SK-N-SH (cell line): ENCODE measurements around the gene MYH3. TPM values are rescaled to one million over a fixed set of nuclear protein-coding genes. Genes with fewer than 3 reads are reported as not detected.

Experiments
- CTCF ChIA-PET: fragments of 300-600, 350-600 bp; formaldehyde crosslinking; extraction: SDS; loops from one replicate; lab custom pipeline; 2021; lab: Yijun Ruan, JAX
- POLR2A ChIA-PET: fragments of 350-600 bp; sonication (Branson Sonifier 250); formaldehyde crosslinking; extraction: SDS; loops from one replicate; lab custom pipeline; 2020; ENCODE audit warnings: antibody characterized with exemption, inconsistent platforms; lab: Yijun Ruan, JAX
- DNase-seq: peaks from one replicate; pipeline ENCODE4 v3.0.0; 2012
- H2AFZ ChIP-seq: fragments of 200-600 bp; sonication (generic); 2 replicates; pipeline ENCODE4 v1.8.1; 2016; ENCODE audit warnings: antibody characterized with exemption, mild to moderate bottlenecking, low read depth
- H3F3A ChIP-seq: fragments of 200-600 bp; sonication (generic); replicated peaks from 2 replicates; pipeline ENCODE3; 2016; ENCODE audit warnings: antibody characterized with exemption, mild to moderate bottlenecking; ENCODE audit not compliant: insufficient read depth
- H3K27ac ChIP-seq, 2 experiments: fragments of 200-500 bp in 1 of 2; fragments of 200-600 bp in 1 of 2; sonication (Bioruptor generic) in 1 of 2; sonication (generic), shearing (Covaris generic) in 1 of 2; 2 replicates each; pipeline versions ENCODE4 v1.5.1 to v1.6.1; 2014 to 2016; ENCODE audit warnings: low read depth in 2 of 2, inconsistent platforms in 1 of 2, low read length in 1 of 2, mild to moderate bottlenecking in 1 of 2, mixed read lengths in 1 of 2
- H3K27me3 ChIP-seq: fragments of 200-600 bp; sonication (generic), shearing (Covaris generic); 2 replicates; pipeline ENCODE4 v1.6.1; 2016; ENCODE audit warnings: mixed run types; ENCODE audit not compliant: insufficient read depth
- H3K36me3 ChIP-seq, 2 experiments: fragments of 200-500 bp in 1 of 2; fragments of 200-600 bp in 1 of 2; sonication (Bioruptor generic) in 1 of 2; sonication (generic) in 1 of 2; replicated peaks in 1 of 2; 2 replicates each; pipeline versions ENCODE3 to v1.5.1; 2014 to 2016; ENCODE audit warnings: low read length in 1 of 2, mild to moderate bottlenecking in 1 of 2; ENCODE audit not compliant: insufficient read depth in 2 of 2, control insufficient read depth in 1 of 2
- H3K4me1 ChIP-seq, 2 experiments: fragments of 200-500 bp in 1 of 2; fragments of 200-600 bp in 1 of 2; sonication (Bioruptor generic) in 1 of 2; sonication (generic), shearing (Covaris generic) in 1 of 2; 2 replicates each; pipeline versions ENCODE4 v1.5.1 to v1.6.1; 2014 to 2016; ENCODE audit warnings: low read depth in 1 of 2, low read length in 1 of 2, mixed run types in 1 of 2; ENCODE audit not compliant: insufficient read depth in 2 of 2, control insufficient read depth in 1 of 2
- H3K4me2 ChIP-seq: fragments of 200-600 bp; sonication (generic), shearing (Covaris generic); 2 replicates; pipeline ENCODE4 v1.6.1; 2017; ENCODE audit warnings: mixed run types
- H3K4me3 ChIP-seq, 2 experiments: fragments of 200-500 bp in 1 of 2; fragments of 200-600 bp in 1 of 2; sonication (Bioruptor generic) in 1 of 2; sonication (generic), shearing (Covaris generic) in 1 of 2; 2 replicates each; pipeline versions ENCODE4 v1.5.1 to v1.8.1; 2014 to 2016; ENCODE audit warnings: low read depth in 2 of 2, inconsistent platforms in 1 of 2, low read length in 1 of 2, mild to moderate bottlenecking in 1 of 2, mixed read lengths in 1 of 2, moderate library complexity in 1 of 2
- H3K79me2 ChIP-seq: fragments of 200-600 bp; sonication (generic); 2 replicates; pipeline ENCODE4 v1.8.1; 2017; ENCODE audit warnings: mild to moderate bottlenecking; ENCODE audit not compliant: insufficient read depth
- H3K9ac ChIP-seq: fragments of 200-600 bp; sonication (generic); 2 replicates; pipeline ENCODE4 v1.6.1; 2017; ENCODE audit warnings: mixed run types
- H3K9me2 ChIP-seq: fragments of 200-600 bp; sonication (generic); 2 replicates; pipeline ENCODE4 v1.6.1; 2017; ENCODE audit warnings: mixed run types
- H3K9me3 ChIP-seq: fragments of 200-600 bp; sonication (generic); 2 replicates; pipeline ENCODE4 v1.6.1; 2017; ENCODE audit warnings: mixed run types, mild to moderate bottlenecking, moderate library complexity
- H4K20me1 ChIP-seq: fragments of 200-600 bp; sonication (generic); 2 replicates; pipeline ENCODE4 v1.6.1; 2017; ENCODE audit warnings: mild to moderate bottlenecking, mixed run types; ENCODE audit not compliant: insufficient read depth
- CHD2 ChIP-seq: fragments of 150-350 bp; IDR thresholded peaks from 2 replicates; pipeline ENCODE4 v1.6.1; 2018; ENCODE audit warnings: low read length; ENCODE audit not compliant: partially characterized antibody
- EP300 ChIP-seq, 2 experiments: IDR thresholded peaks; 2 replicates each; pipeline versions ENCODE4 v1.4.0 to v1.6.1; 2012; ENCODE audit warnings: borderline replicate concordance in 1 of 2, low read depth in 1 of 2, low read length in 1 of 2
- FOSL2 ChIP-seq: IDR thresholded peaks from 2 replicates; pipeline ENCODE4 v1.4.0; 2012; ENCODE audit warnings: low read depth, mild to moderate bottlenecking, moderate library complexity, borderline replicate concordance
- GABPA ChIP-seq: IDR thresholded peaks from 2 replicates; pipeline ENCODE4 v1.4.0; 2012; ENCODE audit warnings: low read depth, mild to moderate bottlenecking
- GATA2 ChIP-seq: sonication (generic); formaldehyde crosslinking; IDR thresholded peaks from 2 replicates; pipeline ENCODE4 v1.5.0; 2020; ENCODE audit warnings: mild to moderate bottlenecking, missing genetic modification reagents
- JUND ChIP-seq: IDR thresholded peaks from 2 replicates; pipeline ENCODE4 v1.4.0; 2012
- MAX ChIP-seq: IDR thresholded peaks from 2 replicates; pipeline ENCODE4 v1.4.0; 2012; ENCODE audit warnings: low read depth
- MEF2A ChIP-seq: IDR thresholded peaks from 2 replicates; pipeline ENCODE4 v1.4.0; 2012; ENCODE audit warnings: low read depth, borderline replicate concordance
- NRF1 ChIP-seq: IDR thresholded peaks from 2 replicates; pipeline ENCODE4 v1.6.1; 2012; ENCODE audit warnings: low read depth, mild to moderate bottlenecking, low read length
- POLR2AphosphoS5 ChIP-seq: IDR thresholded peaks from 2 replicates; pipeline ENCODE4 v1.6.1; 2012; ENCODE audit warnings: low read depth, low read length
- RAD21 ChIP-seq: IDR thresholded peaks from 2 replicates; pipeline ENCODE4 v1.6.1; 2012; ENCODE audit warnings: mild to moderate bottlenecking, low read length
- RFX5 ChIP-seq: IDR thresholded peaks from 2 replicates; pipeline ENCODE4 v1.6.1; 2012; ENCODE audit warnings: mild to moderate bottlenecking, improper control_type of control experiment, low read length
- RXRA ChIP-seq: IDR thresholded peaks from 2 replicates; pipeline ENCODE4 v1.4.0; 2012; ENCODE audit warnings: low read depth, mild to moderate bottlenecking, borderline replicate concordance
- SMC3 ChIP-seq: IDR thresholded peaks from 2 replicates; pipeline ENCODE4 v1.6.1; 2012; ENCODE audit warnings: low read depth, low read length, improper control_type of control experiment
- TCF12 ChIP-seq: IDR thresholded peaks from 2 replicates; pipeline ENCODE4 v1.4.0; 2012
- TEAD4 ChIP-seq: IDR thresholded peaks from 2 replicates; pipeline ENCODE4 v1.4.0; 2012; ENCODE audit warnings: mild to moderate bottlenecking, borderline replicate concordance; ENCODE audit not compliant: insufficient read depth
- WGBS: methylation state at CpG from one replicate; pipeline ENCODE4 v1.1.6; 2017; ENCODE audit warnings: low lambda C conversion rate; 5-methylcytosine and 5-hydroxymethylcytosine counted together
- polyA plus RNA-seq, 3 experiments: library from polyadenylated mRNA; depleted of rRNA; stranded (reverse); fragments of >200 nt; gene quantifications; 2 replicates each; pipeline ENCODE4 v1.2.3, GENCODE V29; 2012
- TF ChIP-seq, protein P1 (sequence below): IDR thresholded peaks from 2 replicates; pipeline ENCODE4; 2012
- TF ChIP-seq, protein P2 (sequence below): fragments of 150-350 bp; IDR thresholded peaks from 2 replicates; pipeline ENCODE4 v1.6.1; 2017; ENCODE audit warnings: antibody characterized with exemption, low read length, low read depth, borderline replicate concordance
- TF ChIP-seq, protein P3 (sequence below): IDR thresholded peaks from 2 replicates; pipeline ENCODE4 v1.6.1; 2012; ENCODE audit warnings: mild to moderate bottlenecking, low read depth, low read length, moderate library complexity
- TF ChIP-seq, protein P4 (sequence below): fragments of 200-600 bp; sonication (generic); IDR thresholded peaks from 2 replicates; pipeline ENCODE4 v1.6.1; 2017; ENCODE audit warnings: antibody characterized with exemption, mild to moderate bottlenecking, moderate library complexity

MYH3 gene
- polyA plus RNA-seq, 1 of the 3 experiments (the other 2 are of a cell fraction) = 2.7 TPM

- H2AFZ ChIP-seq = no peak overlapping the region
- no peak overlapping the region for H3K27ac ChIP-seq
- TF ChIP-seq SMC3 (no peak), FOSL2 (no peak), EP300 (IDR thresholded peaks at IDR 0.05; ENCODE audit: borderline replicate concordance in 1 of 2, low read depth in 1 of 2, low read length in 1 of 2) (no peak), POLR2AphosphoS5 (no peak), MEF2A (no peak)
- TF ChIP-seq, protein P1, sequence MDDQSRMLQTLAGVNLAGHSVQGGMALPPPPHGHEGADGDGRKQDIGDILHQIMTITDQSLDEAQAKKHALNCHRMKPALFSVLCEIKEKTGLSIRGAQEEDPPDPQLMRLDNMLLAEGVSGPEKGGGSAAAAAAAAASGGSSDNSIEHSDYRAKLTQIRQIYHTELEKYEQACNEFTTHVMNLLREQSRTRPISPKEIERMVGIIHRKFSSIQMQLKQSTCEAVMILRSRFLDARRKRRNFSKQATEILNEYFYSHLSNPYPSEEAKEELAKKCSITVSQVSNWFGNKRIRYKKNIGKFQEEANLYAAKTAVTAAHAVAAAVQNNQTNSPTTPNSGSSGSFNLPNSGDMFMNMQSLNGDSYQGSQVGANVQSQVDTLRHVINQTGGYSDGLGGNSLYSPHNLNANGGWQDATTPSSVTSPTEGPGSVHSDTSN = no peak
- TF ChIP-seq, protein P2, sequence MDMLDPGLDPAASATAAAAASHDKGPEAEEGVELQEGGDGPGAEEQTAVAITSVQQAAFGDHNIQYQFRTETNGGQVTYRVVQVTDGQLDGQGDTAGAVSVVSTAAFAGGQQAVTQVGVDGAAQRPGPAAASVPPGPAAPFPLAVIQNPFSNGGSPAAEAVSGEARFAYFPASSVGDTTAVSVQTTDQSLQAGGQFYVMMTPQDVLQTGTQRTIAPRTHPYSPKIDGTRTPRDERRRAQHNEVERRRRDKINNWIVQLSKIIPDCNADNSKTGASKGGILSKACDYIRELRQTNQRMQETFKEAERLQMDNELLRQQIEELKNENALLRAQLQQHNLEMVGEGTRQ = no peak
- no peak for DNase-seq
- H3K9me2 ChIP-seq = no peaks in the 10 kb centered on the region
- CTCF ChIA-PET = interaction anchor here (1.1 to 1.4 kb wide), 3 partner anchors 8 to 55 kb away, joined by 4 to 5 read pairs (median 5); no protein-coding TSS in a partner anchor
- POLR2A ChIA-PET = interaction anchor here (0.6 kb wide), 1 partner anchor 12 kb away, joined by 3 read pairs; no protein-coding TSS in a partner anchor
- no peaks in the 10 kb centered on the region for H3K9me3 ChIP-seq
- no peak overlapping the region for H3K4me2 ChIP-seq
- no peaks in the 10 kb centered on the region for H4K20me1 ChIP-seq
- no peaks in the 10 kb centered on the region for H3F3A ChIP-seq
- 96% methylated on average over 12 of the region's 12 CpGs for WGBS
- no peaks in the 10 kb centered on the region for H3K27me3 ChIP-seq
- no peak overlapping the region for H3K9ac ChIP-seq
- no peaks in the 10 kb centered on the region for H3K79me2 ChIP-seq
- H3K36me3 ChIP-seq = peaks cover 22% of the 10 kb centered on the region in 2 experiments
- no peak overlapping the region for H3K4me3 ChIP-seq
- no peaks in the 10 kb centered on the region for H3K4me1 ChIP-seq
These were observed 16.2 kb upstream of the MYH3 start for GRCh38 chr17:10673312-10673711.

GRCh38 chr17:10668775-10669174 lies 11.7 kb upstream of the MYH3 start:
- Histone ChIP-seq H4K20me1 (no peaks in the 10 kb centered on the region), H3F3A (no peaks in the 10 kb centered on the region), H3K9me2 (no peaks in the 10 kb centered on the region), H3K4me3 (no peak overlapping the region), H2AFZ (no peak overlapping the region), H3K79me2 (no peaks in the 10 kb centered on the region), H3K27ac (peak overlapping the region in 1 of 2 experiments; percentile 32; a peak in 2 of 4 replicates), H3K9me3 (no peaks in the 10 kb centered on the region), H3K27me3 (no peaks in the 10 kb centered on the region), H3K4me2 (no peak overlapping the region; the same call in 1 of the 2 replicates), H3K9ac (0 out of 2 replicates have a peak overlapping the region, but pooled peaks have one; percentile 8), H3K4me1 (no peaks in the 10 kb centered on the region), H3K36me3 (no peaks in the 10 kb centered on the region)
- ChIA-PET CTCF (interaction anchor here (3.0 kb wide), 1 partner anchor 22 kb away, joined by 11 read pairs; no protein-coding TSS in a partner anchor), POLR2A (no interaction called here)
- WGBS = 80% methylated on average over 1 of the region's 1 CpG
- no peak for DNase-seq
- TF ChIP-seq, protein P3, sequence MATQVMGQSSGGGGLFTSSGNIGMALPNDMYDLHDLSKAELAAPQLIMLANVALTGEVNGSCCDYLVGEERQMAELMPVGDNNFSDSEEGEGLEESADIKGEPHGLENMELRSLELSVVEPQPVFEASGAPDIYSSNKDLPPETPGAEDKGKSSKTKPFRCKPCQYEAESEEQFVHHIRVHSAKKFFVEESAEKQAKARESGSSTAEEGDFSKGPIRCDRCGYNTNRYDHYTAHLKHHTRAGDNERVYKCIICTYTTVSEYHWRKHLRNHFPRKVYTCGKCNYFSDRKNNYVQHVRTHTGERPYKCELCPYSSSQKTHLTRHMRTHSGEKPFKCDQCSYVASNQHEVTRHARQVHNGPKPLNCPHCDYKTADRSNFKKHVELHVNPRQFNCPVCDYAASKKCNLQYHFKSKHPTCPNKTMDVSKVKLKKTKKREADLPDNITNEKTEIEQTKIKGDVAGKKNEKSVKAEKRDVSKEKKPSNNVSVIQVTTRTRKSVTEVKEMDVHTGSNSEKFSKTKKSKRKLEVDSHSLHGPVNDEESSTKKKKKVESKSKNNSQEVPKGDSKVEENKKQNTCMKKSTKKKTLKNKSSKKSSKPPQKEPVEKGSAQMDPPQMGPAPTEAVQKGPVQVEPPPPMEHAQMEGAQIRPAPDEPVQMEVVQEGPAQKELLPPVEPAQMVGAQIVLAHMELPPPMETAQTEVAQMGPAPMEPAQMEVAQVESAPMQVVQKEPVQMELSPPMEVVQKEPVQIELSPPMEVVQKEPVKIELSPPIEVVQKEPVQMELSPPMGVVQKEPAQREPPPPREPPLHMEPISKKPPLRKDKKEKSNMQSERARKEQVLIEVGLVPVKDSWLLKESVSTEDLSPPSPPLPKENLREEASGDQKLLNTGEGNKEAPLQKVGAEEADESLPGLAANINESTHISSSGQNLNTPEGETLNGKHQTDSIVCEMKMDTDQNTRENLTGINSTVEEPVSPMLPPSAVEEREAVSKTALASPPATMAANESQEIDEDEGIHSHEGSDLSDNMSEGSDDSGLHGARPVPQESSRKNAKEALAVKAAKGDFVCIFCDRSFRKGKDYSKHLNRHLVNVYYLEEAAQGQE = no peak
- TF ChIP-seq EP300 (IDR thresholded peaks at IDR 0.05; ENCODE audit: borderline replicate concordance in 1 of 2, low read depth in 1 of 2, low read length in 1 of 2) (peak in 1 of 2 experiments; percentile 31; a peak in 1 of 4 replicates), RFX5 (no peak), MAX (no peak), NRF1 (no peak), GATA2 (CRISPR knock-in tag) (no peak), MEF2A (0 out of 2 replicates have a peak, but pooled peaks have one; percentile 44), CHD2 (no peak), TCF12 (peak; percentile 40), JUND (peak; percentile 57), FOSL2 (peak; percentile 48; the same call in 1 of the 2 replicates), GABPA (no peak), RAD21 (no peak), RXRA (0 out of 2 replicates have a peak, but pooled peaks have one; percentile 17), TEAD4 (no peak)
- TF ChIP-seq, protein P4, sequence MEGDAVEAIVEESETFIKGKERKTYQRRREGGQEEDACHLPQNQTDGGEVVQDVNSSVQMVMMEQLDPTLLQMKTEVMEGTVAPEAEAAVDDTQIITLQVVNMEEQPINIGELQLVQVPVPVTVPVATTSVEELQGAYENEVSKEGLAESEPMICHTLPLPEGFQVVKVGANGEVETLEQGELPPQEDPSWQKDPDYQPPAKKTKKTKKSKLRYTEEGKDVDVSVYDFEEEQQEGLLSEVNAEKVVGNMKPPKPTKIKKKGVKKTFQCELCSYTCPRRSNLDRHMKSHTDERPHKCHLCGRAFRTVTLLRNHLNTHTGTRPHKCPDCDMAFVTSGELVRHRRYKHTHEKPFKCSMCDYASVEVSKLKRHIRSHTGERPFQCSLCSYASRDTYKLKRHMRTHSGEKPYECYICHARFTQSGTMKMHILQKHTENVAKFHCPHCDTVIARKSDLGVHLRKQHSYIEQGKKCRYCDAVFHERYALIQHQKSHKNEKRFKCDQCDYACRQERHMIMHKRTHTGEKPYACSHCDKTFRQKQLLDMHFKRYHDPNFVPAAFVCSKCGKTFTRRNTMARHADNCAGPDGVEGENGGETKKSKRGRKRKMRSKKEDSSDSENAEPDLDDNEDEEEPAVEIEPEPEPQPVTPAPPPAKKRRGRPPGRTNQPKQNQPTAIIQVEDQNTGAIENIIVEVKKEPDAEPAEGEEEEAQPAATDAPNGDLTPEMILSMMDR = no peak
